HG03045 (cell line): ENCODE measurements around the gene PLPPR5.
"Not testable (repeated sequence)": the region's sequence is repeated elsewhere in the genome, so short reads cannot be mapped to it uniquely, and the experiment has no call there.

Experiments used
- ATAC-seq: cut with Tn5 transposase; IDR thresholded peaks from one replicate; pipeline ENCODE4 v1.9.1; 2021; ENCODE audit warnings: mild to moderate bottlenecking, moderate library complexity; ENCODE audit not compliant: unreplicated experiment

The PLPPR5 gene, protein sequence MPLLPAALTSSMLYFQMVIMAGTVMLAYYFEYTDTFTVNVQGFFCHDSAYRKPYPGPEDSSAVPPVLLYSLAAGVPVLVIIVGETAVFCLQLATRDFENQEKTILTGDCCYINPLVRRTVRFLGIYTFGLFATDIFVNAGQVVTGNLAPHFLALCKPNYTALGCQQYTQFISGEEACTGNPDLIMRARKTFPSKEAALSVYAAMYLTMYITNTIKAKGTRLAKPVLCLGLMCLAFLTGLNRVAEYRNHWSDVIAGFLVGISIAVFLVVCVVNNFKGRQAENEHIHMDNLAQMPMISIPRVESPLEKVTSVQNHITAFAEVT

DNA sequence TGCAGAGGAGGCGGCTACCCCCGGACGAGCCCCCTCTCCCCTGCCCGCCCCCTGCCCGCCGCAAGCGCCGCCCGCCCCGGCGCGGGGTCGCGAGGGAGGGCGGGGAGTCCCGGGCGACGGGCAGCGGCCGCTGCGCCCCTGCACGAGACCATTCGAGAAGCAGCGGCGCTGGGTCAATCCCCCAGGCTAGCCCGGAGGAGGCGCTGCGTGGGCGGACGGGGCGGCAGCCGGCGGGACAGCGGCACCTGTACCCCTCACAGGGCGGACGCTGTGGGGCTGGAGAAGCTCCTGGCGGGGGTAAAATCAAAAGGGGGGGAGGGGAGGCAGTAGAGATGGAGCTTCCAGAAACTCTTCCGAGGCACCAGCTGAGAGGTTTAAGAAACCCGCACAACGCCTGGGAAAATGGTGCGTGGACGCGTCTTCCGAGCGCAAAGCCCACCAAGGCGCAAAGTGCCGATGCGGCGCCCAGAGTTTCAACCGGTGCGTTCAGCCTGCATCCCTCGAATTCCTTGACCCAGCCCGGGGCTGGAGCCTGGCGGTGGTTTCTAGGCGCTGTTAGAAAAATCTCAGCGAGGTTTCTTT lies at the start of gene PLPPR5:
TSS of gene PLPPR5 (minus strand) at position 1 of the 582 bp plus-strand sequence. CDS start 190 bp downstream, outside the sequence.
- no peak for ATAC-seq

DNA sequence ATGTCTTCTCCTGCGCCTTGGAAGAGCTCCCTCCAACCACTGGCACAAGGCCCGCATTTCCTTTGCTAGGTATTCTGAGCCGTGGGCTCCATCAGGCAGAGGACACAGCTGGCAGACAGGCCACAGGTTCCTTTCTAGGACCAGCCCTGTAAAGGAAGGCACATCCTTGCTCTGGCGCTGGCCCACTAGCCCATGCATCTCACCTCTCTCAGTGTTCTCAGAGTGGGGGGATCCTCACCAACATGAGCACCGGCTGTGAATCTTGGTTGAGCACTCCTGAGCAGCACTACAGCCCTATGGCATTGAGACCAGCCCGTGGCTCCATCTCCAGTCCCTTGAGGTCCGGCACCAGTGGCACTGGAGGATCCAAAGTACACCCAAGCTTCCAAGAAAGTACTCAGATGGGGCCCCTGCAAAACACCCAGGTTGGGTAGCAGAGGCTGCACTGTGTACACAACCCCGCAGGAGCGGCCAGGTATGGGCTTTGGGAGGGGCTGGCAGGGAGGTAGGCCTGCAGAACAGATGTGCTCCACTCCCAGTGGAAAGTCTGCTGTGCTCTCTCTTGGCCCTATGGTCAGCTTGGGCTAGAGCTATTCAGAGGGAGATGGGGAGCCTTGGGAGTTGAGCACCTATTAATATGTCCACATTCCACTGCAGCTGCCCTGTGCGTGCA lies 47.1 kb upstream of the PLPPR5 start:
- no peak for ATAC-seq

DNA sequence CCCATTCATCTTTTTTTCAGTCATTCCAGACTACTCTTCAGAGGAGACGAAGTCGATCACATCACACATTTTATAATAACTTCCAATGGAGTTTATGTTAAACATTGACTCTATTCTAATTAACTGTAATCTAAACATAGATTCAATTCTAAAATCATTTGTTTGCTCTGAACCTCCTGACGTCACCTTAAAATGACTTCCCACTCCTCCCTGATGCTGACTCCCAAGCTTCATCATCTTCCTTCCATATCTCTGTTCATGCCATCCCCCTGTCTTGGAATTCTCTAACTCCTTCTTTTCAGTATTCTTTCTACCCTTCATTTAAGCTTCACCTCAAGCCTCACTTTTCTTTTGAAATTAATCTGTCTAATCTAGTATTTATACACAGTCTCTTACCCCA lies 45.1 kb upstream of the PLPPR5 start:
- no peak for ATAC-seq

DNA sequence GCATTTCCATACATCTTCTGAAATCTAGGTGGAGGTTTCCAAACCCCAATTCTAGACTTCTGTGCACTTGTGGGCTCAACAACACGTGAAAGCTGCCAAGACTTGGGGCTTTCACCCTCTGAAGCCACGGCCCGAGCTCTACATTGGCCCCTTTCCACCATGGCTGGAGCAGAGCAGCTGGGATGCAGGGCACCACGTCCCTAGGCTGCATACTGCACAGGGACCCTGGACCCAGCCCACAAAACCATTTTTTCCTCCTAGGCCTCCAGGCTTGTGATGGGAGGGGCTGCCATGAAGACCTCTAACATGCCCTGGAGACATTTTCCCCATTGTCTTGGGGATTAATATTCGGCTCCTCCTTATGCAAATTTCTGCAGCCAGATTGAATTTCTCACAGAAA lies 32.1 kb upstream of the PLPPR5 start:
- ATAC-seq, result not testable (repeated sequence)

DNA sequence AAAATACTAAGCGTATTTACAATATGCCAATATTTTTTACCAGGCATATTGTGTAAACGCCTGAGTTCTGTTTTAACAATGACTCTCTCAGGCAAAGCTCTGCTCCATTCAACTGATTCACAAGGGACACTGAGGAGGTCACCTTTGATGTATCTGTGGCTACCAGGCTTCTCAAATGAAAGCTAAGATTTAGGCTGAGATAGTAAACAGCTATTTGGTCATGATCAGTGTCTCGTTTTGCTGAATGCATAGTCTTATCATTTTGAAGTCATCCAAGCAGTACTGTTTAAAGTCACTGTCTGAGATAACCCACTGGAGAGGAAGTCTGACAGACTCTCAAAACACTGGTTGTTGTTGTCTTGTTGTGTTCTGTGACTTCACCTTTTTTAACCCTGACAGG lies 13.7 kb upstream of the PLPPR5 start:
- no peak for ATAC-seq

DNA sequence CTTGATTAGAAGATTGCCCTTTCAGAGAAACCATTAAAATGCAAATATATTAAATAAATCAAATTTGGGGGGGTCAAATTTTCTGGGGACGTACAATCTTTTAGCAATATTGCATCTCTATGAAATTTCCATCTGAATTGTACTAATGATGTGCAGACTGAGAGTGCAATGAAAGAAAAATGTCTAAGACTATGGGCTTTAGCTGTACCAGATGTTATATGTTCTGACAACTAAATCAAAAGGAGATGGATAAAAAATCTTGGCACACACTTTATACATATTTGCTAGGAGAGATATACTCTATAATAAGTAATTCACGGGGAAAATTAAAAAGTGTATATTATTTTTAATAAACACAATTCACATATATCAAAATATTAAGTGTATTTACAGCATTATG lies 13.0 kb upstream of the PLPPR5 start:
- ATAC-seq, result no peak

DNA sequence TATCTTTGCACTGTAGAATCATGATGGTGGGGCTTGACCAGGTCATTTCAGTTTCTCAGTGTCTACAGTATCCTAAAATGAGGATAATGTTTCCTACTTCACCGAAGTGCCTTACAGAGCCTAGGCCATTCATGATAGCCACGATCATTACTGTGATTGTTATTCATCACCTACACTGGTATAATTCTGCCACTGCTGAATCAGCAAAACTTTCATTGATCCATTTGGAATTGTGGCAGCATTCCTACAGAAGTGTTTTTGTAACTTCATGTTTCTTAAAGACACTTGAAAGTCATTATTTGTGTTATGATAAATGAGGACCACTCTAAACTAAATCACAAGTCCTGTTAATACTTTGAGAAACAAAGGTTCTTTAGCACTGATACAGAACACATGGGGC lies 6.0 kb upstream of the PLPPR5 start:
- ATAC-seq, result no peak

DNA sequence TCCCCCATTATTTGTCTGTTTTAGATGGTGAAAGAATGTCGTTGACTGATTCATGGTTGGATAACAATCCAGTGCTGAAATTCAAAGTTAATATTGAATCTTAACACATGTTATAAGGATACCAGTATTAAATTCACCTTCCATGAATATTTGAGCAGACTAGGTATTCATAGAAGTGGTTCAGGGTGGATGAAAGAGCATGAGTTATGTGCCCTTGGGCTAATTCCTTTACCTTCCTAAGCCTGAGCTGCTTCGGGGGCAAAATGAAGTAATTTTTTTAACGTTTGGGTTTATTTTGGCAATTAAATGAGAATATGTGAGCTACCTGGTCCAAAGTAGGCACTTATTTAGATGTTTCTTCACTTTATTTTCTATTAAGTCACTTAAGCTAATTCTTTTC lies 2.7 kb upstream of the PLPPR5 start:
- ATAC-seq, result no peak

DNA sequence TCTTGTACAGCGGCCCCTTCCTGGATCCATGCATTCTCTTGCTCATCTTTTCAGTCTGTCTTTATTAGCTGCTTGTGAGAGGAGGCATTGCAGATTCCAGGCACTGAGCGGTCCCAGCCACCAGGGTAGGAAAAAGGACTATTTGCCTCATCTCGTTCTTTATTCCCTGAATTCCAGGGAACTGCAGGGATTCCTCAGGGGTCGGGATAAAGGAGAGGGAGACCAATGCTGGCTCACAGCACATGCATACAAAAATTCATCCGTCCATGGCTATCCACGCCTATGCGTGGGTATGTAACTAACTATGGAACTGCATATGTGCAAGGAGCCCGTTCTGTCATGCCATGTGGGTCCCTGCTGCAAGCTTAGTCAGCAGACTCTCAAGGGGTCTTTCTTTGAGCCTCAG lies 879 bp upstream of the PLPPR5 start:
- no peak for ATAC-seq

DNA sequence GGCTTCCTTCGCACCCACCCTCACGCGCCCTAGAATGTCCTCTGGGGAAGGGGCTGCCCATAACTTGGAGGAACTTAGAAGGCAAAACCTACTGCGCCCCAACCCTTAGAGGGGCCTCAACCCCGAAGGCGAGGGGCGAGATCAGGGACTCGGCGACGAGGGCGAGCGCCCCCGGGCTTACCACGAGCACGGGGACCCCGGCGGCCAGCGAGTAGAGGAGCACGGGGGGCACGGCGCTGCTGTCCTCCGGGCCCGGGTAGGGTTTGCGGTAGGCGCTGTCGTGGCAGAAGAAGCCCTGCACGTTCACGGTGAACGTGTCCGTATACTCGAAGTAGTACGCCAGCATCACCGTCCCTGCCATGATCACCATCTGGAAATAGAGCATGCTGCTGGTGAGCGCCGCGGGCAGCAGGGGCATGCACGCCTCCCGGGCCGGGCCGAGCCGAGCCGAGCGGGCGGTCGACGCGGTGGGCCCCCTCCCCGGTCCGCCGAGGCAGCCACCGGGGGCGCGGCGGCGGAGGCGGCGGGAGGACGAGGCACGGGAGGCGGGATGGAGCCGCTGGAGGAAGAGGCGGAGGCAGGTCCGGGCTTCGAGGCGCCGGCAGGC lies 304 bp downstream of the PLPPR5 start:
- ATAC-seq, result no peak

DNA sequence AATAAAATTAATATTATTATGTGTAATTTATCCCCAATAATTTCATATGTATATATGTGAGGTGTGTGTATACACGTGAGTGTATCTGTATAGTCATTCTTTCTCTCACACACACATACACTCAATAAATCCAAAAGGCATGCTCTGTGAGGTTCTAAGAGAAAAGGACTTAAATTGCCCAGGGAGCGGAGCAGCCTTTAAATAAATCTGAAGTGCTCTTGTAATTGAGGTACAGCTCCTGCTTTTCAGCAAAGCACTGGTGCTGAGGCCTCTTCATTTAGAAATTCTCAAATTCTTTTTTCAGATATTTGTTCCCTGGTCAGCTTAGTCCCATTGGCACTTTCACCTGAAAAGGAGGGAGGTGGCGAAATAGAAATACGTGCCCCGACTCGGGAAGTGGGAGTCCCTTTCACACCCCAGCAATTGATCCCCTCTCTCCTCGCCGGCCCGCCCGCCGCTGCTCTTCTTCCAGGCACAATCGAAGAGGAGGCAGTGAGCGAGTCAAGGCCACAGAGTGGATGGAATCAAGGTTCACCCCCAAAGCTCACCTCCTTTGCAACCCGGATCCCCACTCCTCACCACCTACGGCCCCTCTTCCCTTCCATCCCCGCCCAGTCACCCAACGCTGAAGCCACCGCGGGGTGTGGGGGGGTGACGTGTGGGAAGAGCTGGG lies 944 bp downstream of the PLPPR5 start:
- ATAC-seq, result no peak

DNA sequence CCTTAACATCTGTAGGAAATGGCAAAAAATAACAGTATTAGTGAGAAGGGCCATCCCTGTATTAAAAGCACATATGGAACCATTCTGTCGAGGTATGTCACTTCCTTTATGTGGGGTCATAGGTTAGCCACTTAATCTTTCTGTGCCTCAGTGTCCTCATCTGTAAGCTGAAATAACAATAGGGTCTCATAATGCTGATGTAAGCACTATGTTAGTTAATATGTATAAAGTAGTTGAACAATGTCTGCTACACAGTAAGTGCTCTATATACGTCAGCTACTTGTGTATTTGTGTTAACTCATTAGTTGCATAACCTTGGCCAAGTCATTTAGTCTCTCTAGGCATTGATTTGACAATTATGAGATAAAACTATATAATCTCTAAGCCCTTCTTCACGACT lies 11.8 kb downstream of the PLPPR5 start:
- no peak for ATAC-seq

DNA sequence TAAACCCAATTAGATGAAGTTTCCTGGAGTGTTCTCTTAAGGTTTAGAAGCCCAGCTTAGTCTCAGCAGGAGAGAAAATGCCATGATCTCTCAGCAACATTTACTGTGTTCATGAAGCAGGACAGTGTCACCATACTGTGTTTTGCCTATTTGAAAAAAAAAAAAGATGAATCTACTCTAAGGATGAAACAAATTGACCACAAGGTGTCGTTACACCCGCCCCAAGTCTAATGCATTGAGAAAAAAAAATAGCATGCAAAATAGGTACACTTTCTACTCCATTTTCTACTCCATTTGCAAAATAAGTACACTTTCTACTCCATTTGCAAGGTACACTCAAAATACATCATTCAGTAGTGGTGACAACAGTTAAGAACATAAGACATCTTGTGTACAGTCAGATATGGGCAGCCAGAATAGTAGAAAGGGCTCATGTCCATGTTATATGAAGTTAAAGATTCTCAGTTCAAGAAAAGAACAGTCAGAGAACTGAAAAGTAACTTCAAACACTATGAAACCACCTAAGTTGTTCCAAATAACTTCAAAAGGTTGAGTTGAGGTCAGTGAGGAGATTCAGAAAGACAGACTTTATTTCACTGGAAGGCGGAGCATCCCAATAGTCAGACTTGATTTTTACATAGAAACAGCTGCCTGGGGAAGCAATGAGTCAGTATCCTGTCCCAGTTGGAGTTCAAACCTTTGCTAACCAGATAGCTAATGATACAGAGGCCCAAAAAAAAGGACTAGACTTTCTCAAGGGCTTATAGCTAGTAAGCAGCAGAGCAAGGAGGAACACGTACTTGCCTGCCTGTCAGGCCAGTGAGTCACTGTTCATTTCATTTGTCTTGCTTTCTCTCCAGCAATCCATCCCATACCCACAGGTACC lies 13.3 kb downstream of the PLPPR5 start:
- ATAC-seq, result no peak

DNA sequence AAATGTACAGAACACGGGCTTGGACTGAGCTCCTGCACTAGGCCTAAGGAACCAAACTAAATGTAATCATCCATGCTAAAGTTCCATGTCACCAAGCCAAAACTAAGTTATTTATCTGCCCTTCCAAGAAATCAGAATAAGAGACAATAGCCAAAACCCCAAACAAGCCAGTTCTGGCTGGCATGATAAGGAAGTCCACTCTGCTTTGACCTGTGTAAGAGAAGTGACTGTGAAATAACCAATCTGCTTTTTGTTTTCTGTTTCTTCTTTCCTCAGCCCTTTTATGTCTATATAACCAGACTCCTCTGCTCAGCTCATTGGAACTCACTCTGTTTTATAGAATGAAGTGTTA lies 15.1 kb downstream of the PLPPR5 start:
- no peak for ATAC-seq

DNA sequence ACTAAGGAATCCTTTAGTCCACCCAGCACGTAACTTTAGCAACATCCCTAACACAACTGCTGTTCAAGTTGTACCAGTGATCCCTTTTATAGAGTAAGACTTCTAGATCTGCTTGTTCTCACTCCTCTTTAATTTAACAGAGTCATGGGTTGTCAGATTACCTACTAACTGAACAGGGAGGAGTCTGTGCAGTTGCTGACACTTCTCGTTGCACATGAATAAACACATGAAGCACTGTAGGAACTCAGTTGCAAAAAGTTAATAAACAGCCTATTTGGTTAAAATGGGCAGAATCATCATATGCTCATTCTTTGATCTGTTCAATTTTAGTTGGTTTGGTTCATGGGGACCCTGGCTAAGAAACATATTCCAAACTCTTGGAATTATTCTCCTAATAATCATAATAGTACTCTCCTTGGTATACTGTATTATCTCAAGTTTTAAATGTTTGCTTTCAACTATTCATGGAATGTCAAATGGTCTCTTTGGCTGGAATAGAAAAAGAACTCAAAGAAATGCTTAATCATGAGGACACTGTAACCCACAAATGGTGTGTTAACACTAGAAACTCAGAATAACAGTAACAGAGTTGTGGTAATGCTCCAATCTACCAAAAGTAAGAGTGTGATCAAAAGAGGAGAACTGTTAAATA lies 15.6 kb downstream of the PLPPR5 start:
- ATAC-seq, result no peak

DNA sequence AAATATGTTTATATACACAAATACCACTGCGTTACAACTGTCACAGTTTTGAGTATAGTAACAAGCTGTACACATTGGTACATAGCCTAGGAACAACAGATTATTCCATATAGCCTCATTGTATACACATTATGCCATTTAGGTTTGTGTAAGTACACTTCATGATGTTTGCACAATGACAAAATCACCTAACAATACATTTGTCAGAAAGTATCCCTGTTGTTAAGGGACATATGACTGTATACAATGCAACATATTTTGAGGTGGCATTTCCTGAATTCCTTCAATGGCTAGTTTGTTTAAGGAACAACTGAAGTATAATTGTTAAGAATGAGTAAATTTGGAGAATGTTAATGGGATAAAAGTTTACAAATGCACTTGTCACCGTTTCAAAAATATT lies 19.0 kb downstream of the PLPPR5 start:
- no peak for ATAC-seq

DNA sequence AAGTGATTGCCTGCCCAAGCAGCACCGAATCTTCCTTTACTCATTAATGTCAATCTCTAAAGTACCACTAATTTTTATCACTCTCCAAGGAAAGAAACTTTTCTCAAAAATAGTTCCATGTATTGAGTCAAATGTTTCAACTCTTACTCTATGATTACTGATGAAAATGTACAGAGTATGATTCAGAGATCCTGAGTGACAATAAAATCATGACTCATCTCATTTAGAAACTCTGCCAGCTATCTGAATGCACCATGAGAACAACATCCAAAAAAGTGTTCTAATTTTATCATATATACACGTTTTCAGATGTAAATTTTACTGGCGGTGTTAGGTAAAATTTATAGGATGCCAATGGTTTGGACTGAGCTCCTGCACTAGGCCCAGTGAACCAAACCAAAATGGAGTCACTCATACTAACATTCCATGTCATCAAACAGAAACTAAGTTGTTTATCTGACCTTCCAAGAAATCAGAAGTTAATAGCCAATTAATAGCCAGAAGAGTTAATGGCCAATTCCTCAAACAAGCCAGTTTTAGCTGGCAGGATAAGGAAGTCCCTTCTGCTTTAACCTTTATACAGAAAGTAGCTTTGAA lies 22.6 kb downstream of the PLPPR5 start:
- no peak for ATAC-seq

DNA sequence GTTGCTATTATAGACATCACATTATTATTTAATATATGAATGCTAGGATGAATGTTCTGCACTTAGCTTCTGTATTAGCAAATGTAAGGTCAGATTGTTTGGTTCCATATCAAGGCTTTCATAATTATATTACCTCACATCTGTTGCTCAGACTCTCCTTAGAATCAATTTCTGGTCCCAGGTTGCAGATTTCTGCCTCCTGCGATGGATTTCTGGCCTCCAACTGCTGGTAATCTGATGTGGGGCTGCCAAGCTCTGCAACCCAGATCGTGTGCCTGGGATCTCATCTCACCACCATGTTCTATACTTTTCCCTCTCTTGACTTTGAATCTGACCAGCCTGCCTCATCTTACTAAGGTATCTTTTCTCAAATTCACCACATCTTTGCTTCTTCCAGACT lies 25.2 kb downstream of the PLPPR5 start:
- ATAC-seq, result no peak

DNA sequence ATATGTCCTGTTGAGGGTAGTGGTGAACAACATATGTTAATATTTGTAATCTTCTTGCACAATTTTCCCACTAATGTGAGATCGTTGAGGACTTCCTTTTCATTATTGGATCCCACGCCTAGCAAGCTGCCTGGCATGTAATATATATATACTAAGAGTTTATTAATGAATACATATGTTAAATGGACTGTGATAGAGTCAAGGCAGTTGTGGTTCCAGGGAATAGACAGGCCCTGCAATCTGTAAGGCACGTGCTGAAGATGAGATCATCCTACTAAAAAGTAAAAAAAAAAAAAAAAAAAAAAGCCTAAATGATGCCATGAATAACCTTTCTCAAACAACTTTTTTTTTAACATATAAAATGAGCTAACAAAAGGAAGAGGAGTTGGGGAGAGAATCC lies 28.9 kb downstream of the PLPPR5 start:
- ATAC-seq, result no peak

DNA sequence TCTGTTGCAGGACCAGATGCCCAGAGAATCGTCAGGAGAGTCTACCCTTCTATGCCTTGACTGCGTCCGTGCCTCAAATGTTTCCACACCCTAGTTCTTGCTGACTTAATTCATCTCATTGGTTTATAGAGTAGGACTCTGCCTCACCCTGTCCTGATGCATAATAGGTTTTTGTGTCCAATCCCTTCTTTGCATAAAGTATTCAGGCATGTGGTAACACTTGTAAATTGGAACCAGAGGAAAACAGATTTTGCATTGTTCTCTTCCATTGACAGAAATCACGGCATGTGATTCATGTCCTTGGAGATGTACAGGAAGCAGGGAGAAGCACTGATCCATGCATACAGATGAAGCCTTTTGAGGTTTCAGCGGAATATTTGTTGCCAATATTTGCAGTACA lies 29.5 kb downstream of the PLPPR5 start:
- no peak for ATAC-seq
